T1000 (cell line): ENCODE results near the gene WBP1.

ENCODE experiments used
- DNase-seq: peaks from one replicate; lab custom pipeline; 2025; ENCODE audit warnings: mixed read lengths; lab: John Stamatoyannopoulos, UW

The WBP1 gene

DNA sequence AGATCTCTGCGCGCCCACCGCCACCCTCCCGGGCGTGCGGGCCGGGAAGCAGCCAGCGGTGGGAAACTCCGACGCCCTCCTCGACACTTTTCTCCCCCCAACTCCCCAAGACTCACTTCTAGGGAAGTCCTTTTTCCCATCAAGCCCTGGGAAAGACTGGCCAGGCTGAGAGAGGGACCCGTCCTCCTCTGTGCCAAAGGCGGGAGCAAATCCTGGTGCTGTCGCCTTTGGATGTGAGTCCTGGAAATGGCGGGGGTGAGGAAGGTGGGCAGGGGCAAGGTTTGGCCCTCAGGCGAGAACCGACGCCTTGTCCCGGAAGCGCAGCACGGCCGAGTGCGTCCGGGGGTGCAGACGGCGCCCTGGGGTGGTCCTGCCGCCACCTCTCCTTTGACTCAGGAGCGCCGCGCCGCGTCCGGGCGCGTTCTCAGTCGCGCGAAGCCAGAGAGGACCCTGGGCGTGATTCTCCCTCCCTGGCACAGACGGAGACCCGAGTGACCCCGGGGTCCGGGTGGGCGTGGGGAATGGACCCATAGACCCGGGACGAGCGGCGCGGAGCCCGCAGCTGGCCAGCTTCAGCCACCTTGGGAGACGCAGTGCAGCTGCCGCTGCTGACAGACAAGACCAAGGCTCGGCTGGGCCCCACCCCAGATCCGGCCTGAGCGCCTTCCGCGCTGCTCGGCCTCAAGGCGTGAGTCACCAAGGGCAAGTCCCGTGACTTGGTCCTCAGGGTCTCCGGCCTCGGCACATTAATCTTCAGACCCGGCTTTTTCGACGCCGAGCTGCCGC lies 44.7 kb downstream of the WBP1 start:
- no peak for DNase-seq

GRCh38 chr2:74503506-74504475 lies 45.6 kb downstream of the WBP1 start:
- DNase-seq = no peak

DNA sequence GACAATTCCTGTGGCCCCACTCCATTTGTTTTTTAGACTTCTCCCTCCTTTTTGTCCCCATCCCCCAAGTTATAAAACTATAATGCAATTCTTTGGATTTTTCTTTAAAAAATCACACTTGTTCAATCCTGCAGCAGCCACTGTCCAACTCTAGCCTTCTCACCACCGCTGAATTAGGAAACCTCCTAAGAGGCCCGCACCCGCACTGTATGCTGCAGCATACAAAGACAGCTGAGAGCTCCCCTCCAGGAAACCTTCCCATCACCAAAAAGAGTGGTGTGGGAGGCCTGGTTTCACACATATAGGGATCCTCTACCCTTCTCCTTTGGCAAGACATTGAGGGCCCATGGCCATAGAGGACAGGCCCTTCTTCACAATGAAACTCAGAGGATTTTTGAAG lies 46.4 kb downstream of the WBP1 start:
- no peak for DNase-seq

- DNase-seq = no peak
These were observed 47.4 kb downstream of the WBP1 start for GRCh38 chr2:74505448-74506246.

- DNase-seq = peak; percentile 96
These were observed 49.1 kb downstream of the WBP1 start, which contains the start of gene PCGF1 for GRCh38 chr2:74507145-74507925. PCGF1 (minus strand) TSS chr2:74507695; CDS start chr2:74507668, 27 bp downstream.

GRCh38 chr2:74507926-74508520 lies 49.8 kb downstream of the WBP1 start:
- DNase-seq = peak; percentile 50

- no peak for DNase-seq
These were observed 52.0 kb downstream of the WBP1 start for GRCh38 chr2:74510272-74510671.
